Iris pigment epithelial cell (primary cell): ENCODE results near the gene SBF2.

Experiments used
- DNase-seq: peaks from one replicate; pipeline ENCODE4 v3.0.0-alpha.2; 2011; ENCODE audit warnings: low read depth

The SBF2 gene

DNA sequence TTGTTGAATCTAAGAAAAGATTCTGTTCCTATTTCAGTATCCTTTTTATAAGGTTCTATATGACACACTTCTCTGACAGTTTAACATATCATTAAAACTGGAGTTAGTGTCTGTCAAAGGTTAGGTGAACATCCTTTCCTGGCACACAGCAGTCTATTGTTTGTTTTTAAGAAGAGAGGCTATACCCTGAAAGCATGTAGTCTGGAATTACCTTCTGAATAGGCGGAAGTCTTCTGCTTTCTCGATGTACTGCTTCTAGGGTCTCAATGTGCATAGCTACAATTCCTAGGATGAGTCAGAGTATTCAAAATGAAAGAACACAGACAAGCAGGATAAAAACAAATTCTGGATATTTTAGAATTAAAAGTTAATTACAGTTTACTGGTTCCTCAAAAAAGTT is 441.6 kb downstream of the SBF2 start:
- peak; percentile 80 for DNase-seq

DNA sequence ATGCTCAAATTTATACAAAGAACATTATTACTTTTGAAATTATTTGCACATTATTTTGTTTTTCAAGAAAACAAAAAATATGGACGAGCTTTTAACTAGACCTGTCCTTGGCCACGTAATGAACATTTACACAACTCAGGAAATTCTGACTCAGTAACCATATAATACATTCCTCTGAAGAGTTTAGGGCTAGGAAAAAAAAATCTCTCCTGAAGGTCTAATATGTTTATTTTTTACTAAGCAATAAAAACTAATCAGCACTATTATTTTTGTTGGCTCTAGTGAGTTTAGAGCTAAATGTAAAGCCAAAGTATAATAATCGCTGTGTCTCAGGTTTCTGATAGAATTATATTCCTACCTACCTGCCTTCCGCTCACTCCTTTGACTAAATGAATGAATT is 442.7 kb downstream of the SBF2 start:
- DNase-seq: peak; percentile 93

- peak; percentile 85 for DNase-seq
Observed at GRCh38 chr11:9850224-9850895, 443.7 kb downstream of the SBF2 start.

- DNase-seq: no peak
Observed at GRCh38 chr11:9849389-9849788, 444.6 kb downstream of the SBF2 start.

DNA sequence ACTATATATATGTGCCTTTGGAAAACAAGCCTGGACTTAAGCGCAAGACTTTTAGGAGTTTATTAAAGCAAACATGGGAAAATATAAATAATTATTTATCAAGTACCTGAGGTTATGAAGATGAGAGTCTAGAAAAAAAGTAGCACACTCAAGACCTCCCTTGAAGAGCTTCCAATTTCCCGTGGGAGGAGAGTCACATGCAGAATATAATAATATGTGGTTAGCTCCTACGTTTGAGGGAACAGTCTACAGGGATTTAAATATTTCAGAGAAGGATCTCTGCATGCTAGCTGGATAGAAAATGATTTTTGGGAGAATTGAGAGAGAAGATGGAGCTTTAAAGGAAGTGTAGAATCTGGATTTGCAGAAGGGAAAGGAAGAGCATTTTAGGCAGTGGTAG is 446.4 kb downstream of the SBF2 start:
- DNase-seq: peak; percentile 48

- DNase-seq: no peak
Observed at GRCh38 chr11:9842923-9843322, 451.1 kb downstream of the SBF2 start.

DNA sequence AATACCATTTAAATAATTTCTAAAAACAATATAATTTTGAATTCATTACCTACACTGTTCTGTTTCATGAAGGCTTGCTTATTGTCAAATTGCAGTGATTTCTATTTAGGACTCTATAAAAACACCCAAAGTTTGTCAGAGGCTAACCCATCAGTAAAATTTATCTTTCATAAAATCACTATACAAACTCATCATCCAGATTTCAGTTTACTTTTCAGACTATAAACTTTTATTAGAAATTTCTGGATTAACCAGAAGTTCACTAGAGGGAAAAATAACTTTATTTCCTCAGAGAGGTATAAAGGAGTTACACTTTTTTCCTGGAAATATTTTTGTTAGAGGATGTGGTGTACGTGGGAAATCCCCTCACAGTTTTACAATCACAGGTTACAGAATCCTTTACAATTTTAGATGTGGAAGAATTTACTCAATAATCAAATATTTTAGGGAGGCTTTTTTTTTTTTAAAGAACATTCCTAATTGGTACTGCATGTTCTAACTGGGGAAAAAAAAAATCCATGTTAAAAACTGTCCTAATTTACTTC is 453.5 kb downstream of the SBF2 start:
- no peak for DNase-seq

DNA sequence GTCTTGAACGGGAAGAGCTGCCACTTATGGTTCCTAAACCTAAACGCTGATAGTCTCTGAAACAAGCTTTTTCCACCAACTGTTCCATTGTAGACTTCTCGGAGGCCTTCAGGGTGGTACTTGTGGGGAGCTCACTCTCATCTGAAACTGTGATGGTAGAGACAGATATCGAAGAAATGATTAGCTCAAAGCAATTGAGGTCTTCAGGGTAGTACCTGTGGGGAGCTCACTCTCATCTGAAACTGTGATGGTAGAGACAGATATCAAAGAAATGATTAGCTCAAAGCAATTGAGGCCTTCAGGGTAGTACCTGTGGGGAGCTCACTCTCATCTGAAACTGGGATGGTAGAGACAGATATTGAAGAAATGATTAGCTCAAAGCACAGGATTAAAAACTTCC is 454.5 kb downstream of the SBF2 start:
- DNase-seq: no peak

GRCh38 chr11:9838961-9839360 is 455.1 kb downstream of the SBF2 start:
- DNase-seq: no peak

- peak; percentile 68 for DNase-seq
Observed at GRCh38 chr11:9838229-9838628, 455.8 kb downstream of the SBF2 start.

GRCh38 chr11:9834291-9834690 is 459.7 kb downstream of the SBF2 start:
- no peak for DNase-seq

DNA sequence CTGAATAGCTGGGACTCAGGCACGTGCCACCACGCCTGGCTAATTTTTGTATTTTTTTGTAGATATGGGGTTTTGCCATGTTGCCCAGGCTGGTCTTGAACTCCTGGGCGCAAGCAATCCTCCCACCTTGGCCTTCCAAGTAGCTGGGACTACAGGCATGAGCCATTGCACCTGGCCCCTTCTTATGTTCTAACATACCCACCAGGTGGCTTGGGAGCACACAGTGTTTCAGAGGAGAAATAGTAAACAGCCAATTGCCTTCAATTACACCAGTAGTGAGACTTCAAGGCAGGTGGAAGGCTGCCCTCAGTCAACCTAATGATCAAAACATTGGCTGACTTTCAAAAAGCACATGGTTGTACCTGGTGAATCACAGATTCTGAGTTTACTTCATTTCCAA is 462.9 kb downstream of the SBF2 start:
- DNase-seq: no peak

GRCh38 chr11:9827708-9828107 is 466.3 kb downstream of the SBF2 start:
- no peak for DNase-seq

DNA sequence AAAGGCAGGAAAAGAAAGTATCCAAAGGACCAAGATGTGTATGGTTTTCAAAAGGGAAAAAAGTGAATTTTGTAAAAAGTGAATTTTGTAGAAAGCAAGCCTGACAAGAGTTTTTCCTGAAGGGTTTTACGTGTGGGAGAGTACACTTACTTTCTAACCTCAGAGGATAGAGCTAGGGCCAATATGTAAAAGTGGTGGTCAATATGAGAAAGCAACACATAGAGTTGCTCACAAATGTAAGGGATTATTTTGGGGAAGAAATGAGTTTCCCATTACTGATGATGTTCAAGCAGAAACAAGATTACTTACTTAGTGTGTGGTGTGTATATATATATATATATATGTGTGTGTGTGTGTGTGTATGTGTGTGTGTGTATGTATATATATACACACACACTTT is 467.6 kb downstream of the SBF2 start:
- DNase-seq: no peak

GRCh38 chr11:9825895-9826294 is 468.1 kb downstream of the SBF2 start:
- DNase-seq: no peak

- peak; percentile 82 for DNase-seq
Observed at GRCh38 chr11:9825315-9825714, 468.7 kb downstream of the SBF2 start.

DNA sequence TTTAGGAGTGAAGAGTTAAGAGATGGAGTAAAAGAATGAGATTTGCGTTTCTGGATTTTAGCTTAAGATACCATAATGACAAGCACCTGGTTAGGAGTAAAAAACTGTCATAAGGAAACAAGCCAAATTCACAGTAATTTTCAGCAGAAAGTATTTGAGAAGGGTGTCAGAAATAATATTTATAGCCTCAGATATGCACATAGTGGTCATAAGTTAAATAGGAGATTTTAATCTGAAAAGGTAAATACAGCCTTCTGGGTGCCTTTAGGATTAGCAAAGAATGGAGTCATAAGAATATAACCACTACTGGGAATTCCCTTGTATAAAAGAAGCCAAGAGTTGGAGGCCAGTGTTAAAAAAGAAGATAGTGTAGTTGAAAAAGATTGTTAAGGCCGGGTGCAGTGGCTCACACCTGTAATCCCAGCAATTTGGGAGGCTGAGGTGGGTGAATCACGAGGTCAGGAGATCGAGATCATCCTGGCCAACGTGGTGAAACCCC is 470.1 kb downstream of the SBF2 start:
- no peak for DNase-seq

- no peak for DNase-seq
Observed at GRCh38 chr11:9823439-9823838, 470.6 kb downstream of the SBF2 start.

DNA sequence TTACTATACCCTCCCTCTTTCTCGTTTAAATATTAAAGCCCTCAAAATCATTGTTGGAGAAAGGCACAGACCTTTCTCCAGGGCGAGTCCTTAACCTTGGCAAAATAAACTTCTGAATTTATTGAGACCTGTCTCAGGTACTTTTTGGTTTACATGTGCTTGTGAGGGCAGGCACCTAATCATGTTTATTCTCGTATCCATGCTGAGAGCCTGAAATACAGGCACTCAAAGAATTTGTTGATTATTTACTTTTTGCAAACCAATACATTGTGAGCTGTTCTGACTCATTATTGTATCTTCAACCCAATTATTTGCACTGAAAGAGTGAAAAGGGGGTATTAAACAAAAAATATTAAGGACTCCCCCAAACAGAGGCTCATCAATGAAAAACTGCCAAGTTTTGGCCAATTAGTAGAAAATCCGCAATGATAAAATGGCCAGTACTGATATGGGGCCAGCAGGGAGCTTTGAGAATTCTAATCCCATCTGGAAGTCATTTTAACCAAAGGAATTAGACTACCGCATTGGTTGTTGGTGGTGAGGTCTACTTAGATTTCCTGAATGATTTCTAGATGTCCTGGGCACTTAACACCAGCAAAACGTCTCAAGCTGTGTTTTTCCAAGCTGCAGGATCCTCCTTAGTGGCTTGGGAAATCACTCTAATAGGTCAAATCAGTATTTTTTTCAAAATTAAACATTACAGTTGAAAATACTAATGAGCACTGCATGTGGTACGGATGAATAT is 472.8 kb downstream of the SBF2 start:
- no peak for DNase-seq

GRCh38 chr11:9820260-9820659 is 473.8 kb downstream of the SBF2 start:
- DNase-seq: no peak

- no peak for DNase-seq
Observed at GRCh38 chr11:9817191-9817590, 476.8 kb downstream of the SBF2 start.

DNA sequence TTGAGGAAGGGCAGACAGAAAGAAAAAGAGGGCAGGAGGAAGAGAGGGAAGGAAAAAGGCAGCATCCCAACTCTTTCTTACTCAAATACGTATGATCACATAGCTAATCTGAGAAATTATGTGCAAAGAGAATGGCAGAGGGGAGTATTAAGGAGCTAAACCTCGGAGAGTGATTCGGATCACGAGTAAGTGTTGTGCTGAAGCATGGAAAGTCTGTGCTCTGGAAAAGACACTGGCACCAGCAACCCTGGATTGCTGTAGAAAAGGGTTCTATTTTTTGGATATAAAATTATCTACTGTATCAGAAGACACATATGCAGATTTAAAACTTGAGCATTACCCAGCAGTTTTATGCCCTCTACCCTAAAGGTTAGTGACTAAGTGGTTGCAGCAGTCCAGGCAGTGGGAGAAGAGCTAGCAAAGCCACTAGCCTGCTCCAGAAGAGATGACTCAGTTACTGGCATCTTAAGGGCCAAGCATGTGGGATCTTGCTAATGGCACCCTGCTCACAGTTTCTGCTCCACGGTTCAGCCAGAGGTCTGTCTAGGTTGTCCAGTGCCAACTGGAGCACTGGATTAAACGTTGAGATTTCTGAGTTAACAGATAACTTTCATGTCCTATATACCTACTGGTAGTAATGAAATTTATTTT is 478.4 kb downstream of the SBF2 start:
- peak; percentile 88 for DNase-seq

DNA sequence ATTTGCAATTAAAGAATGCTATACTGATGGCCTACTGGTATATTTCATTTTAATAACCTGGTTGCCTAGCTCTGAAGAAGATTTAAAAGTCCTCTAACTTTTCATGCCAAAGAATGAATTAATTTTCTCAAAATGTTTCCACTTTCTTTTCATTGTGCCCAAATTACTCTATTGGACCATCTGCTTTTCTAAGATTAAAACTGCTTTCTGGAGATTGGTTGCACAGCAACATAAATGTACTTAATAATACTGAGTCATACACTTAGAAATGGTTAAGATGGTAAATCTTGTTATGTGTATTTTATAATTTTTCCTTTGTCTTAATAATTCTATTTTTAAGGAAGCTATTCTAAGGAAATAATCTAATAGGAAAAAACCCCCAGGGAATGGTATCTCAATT is 479.9 kb downstream of the SBF2 start:
- no peak for DNase-seq
